K562 (cell line): ENCODE measurements around the gene FRMPD2. TPM values are rescaled to one million over a fixed set of nuclear protein-coding genes. Genes with fewer than 3 reads are reported as not detected.

Experiments used
- BRCA1 ChIP-seq, 2 experiments: fragments of 450-650 bp in 1 of 2; sonication (generic) in 1 of 2; formaldehyde crosslinking in 1 of 2; IDR thresholded peaks; 2 replicates each; pipeline versions ENCODE4 v1.5.0 to v1.6.1; 2017 to 2020; ENCODE audit warnings: mild to moderate bottlenecking in 1 of 2, missing genetic modification reagents in 1 of 2
- CHD1 ChIP-seq: fragments of 200-600 bp; sonication (generic); IDR thresholded peaks from one replicate; pipeline ENCODE4 v1.6.1; 2012; ENCODE audit warnings: mild to moderate bottlenecking, moderate library complexity, low read length, inconsistent platforms
- ETV1 ChIP-seq: fragments of 450-650 bp; conservative IDR thresholded peaks from 2 replicates; pipeline ENCODE4 v1.6.1; 2016; ENCODE audit warnings: missing genetic modification characterization, control low read depth, low read depth, missing compliant biosample characterization
- PRMT5 ChIP-seq: sonication (generic); formaldehyde crosslinking; IDR thresholded peaks from 2 replicates; pipeline ENCODE4 v1.5.0; 2020; ENCODE audit warnings: missing genetic modification reagents
- PTRF ChIP-seq: fragments of 450-650 bp; IDR thresholded peaks from 2 replicates; pipeline ENCODE4 v1.6.1; 2016; ENCODE audit warnings: mild to moderate bottlenecking, missing genetic modification characterization, missing compliant biosample characterization
- RBM14 ChIP-seq: fragments of 200-400 bp; formaldehyde crosslinking; IDR thresholded peaks from 2 replicates; pipeline ENCODE4 v1.6.1; 2018; ENCODE audit warnings: low read depth, mild to moderate bottlenecking, low read length, moderate library complexity, borderline replicate concordance; ENCODE audit not compliant: insufficient read depth
- TAF7 ChIP-seq: fragments of 450-650 bp; IDR thresholded peaks from 2 replicates; pipeline ENCODE4 v1.6.1; 2016; ENCODE audit warnings: missing genetic modification characterization, missing compliant biosample characterization
- TAL1 ChIP-seq: fragments of 450-650 bp; IDR thresholded peaks from 2 replicates; pipeline ENCODE4 v1.6.1; 2016; ENCODE audit warnings: mild to moderate bottlenecking
- YY1 ChIP-seq, 3 experiments: IDR thresholded peaks; 2 replicates each; pipeline ENCODE4 v1.6.1; 2011; ENCODE audit warnings: low read length in 2 of 3, mild to moderate bottlenecking in 2 of 3, moderate library complexity in 2 of 3, borderline replicate concordance in 1 of 3, control low read depth in 1 of 3, low read depth in 1 of 3; ENCODE audit not compliant: insufficient read depth in 3 of 3, insufficient replicate concordance in 2 of 3, control insufficient read depth in 1 of 3, insufficient read length in 1 of 3; ENCODE audit errors: extremely low read depth in 1 of 3
- ZBTB17 ChIP-seq: fragments of 450-650 bp; formaldehyde crosslinking; IDR thresholded peaks from 2 replicates; pipeline ENCODE4 v1.4.0; 2020; ENCODE audit warnings: mild to moderate bottlenecking
- ZNF75A ChIP-seq: fragments of 450-650 bp; formaldehyde crosslinking; IDR thresholded peaks from 2 replicates; pipeline ENCODE4 v1.4.0; 2020; ENCODE audit warnings: mild to moderate bottlenecking
- polyA plus RNA-seq, 8 experiments: library from polyadenylated mRNA; depleted of rRNA in 4 of 8; stranded (reverse) in 5 of 8; unstranded in 3 of 8; fragments of >200 nt; fragmentation: Nextera tagmentation in 2 of 8; fragmentation: Illumina TruSeq in 1 of 8; extraction: Ambion mirVana in 2 of 8; extraction: Trizol in 1 of 8; gene quantifications; 2 replicates each; pipeline versions ENCODE4 v1.2.1 to v1.2.3, GENCODE V29; 2011 to 2014; ENCODE audit warnings: inconsistent platforms in 1 of 8, missing spikeins in 1 of 8
- total RNA-seq, 7 experiments: library from RNA; depleted of rRNA in 6 of 7; stranded (reverse); fragments of >200 nt in 6 of 7; fragmentation: Illumina TruSeq in 2 of 7; extraction: Trizol in 2 of 7; gene quantifications; 2 replicates each; pipeline versions ENCODE4 v1.2.1 to v1.2.3, GENCODE V29; 2011 to 2021; ENCODE audit warnings: low replicate concordance in 1 of 7
- TF ChIP-seq, protein P1 (sequence below), 2 experiments: fragments of 450-650 bp in 1 of 2; sonication (generic) in 1 of 2; formaldehyde crosslinking; conservative IDR thresholded peaks; 2 replicates each; pipeline versions ENCODE4 v1.4.0 to v1.8.1; 2020 to 2022; ENCODE audit warnings: mild to moderate bottlenecking in 1 of 2, missing genetic modification reagents in 1 of 2
- TF ChIP-seq, protein P2 (sequence below): sonication (generic); formaldehyde crosslinking; IDR thresholded peaks from 2 replicates; pipeline ENCODE4 v1.8.1; 2023; ENCODE audit warnings: missing genetic modification reagents, mild to moderate bottlenecking, borderline replicate concordance
- TF ChIP-seq, protein P3 (sequence below): fragments of 250-450 bp; sonication (Bioruptor Pico); IDR thresholded peaks from 2 replicates; pipeline ENCODE4 v1.9.0; 2021; ENCODE audit warnings: mild to moderate bottlenecking, inconsistent platforms
- TF ChIP-seq, protein P4 (sequence below): fragments of 450-650 bp; IDR thresholded peaks from 2 replicates; pipeline ENCODE4 v1.7.1; 2018; ENCODE audit warnings: mild to moderate bottlenecking, low read depth; ENCODE audit not compliant: partially characterized antibody

The FRMPD2 gene
- total and polyA plus RNA-seq, 9 of the 15 experiments (the other 6 are each of a cell fraction or from before 2014, with no cell fraction given), result 0.12 to 0.95 (median 0.33) TPM

DNA sequence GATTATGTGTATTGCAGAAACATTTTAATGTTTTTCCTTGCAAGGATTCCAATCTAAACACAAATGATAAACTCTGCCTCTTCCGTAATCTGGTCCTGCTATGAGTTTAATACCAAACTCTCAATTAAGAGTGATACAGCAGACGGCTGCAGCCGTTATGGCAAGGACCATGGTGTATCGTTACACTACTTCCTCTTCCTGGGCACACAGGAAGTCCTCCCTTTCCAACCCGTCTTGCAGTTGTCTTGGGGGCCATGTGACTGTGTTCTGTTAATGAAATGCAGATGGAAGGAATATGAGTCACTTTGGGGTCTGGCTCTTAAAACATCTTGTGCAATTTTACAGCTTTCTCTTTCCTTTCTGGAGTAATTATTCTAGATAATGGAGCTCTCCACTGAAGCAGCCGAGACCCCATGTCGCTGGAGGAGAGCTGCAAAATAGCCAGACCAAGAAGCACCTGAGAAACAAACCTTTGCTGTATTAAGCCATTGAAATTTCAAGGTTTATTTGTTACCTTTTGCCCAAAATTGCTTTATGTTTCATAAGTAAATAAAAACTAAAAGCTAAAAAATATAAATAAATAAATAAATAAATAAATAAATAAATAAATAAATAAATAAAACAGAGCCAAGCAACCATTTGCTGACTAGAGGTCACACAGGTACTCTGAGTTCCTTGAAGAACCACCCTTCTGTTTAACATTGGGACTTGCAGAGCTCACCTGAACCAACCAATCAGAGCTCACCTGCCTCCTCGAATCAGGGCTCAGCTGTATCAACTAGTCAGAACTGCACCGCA is 74.7 kb downstream of the FRMPD2 start (continued):
- TF ChIP-seq, protein P1, sequence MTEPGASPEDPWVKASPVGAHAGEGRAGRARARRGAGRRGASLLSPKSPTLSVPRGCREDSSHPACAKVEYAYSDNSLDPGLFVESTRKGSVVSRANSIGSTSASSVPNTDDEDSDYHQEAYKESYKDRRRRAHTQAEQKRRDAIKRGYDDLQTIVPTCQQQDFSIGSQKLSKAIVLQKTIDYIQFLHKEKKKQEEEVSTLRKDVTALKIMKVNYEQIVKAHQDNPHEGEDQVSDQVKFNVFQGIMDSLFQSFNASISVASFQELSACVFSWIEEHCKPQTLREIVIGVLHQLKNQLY (CRISPR knock-in tag; conservative IDR thresholded peaks at IDR 0.05), result no peak
- no peak for TF ChIP-seq TAL1
- no peak for TF ChIP-seq ZNF75A (CRISPR knock-in tag)
- TF ChIP-seq, protein P2, sequence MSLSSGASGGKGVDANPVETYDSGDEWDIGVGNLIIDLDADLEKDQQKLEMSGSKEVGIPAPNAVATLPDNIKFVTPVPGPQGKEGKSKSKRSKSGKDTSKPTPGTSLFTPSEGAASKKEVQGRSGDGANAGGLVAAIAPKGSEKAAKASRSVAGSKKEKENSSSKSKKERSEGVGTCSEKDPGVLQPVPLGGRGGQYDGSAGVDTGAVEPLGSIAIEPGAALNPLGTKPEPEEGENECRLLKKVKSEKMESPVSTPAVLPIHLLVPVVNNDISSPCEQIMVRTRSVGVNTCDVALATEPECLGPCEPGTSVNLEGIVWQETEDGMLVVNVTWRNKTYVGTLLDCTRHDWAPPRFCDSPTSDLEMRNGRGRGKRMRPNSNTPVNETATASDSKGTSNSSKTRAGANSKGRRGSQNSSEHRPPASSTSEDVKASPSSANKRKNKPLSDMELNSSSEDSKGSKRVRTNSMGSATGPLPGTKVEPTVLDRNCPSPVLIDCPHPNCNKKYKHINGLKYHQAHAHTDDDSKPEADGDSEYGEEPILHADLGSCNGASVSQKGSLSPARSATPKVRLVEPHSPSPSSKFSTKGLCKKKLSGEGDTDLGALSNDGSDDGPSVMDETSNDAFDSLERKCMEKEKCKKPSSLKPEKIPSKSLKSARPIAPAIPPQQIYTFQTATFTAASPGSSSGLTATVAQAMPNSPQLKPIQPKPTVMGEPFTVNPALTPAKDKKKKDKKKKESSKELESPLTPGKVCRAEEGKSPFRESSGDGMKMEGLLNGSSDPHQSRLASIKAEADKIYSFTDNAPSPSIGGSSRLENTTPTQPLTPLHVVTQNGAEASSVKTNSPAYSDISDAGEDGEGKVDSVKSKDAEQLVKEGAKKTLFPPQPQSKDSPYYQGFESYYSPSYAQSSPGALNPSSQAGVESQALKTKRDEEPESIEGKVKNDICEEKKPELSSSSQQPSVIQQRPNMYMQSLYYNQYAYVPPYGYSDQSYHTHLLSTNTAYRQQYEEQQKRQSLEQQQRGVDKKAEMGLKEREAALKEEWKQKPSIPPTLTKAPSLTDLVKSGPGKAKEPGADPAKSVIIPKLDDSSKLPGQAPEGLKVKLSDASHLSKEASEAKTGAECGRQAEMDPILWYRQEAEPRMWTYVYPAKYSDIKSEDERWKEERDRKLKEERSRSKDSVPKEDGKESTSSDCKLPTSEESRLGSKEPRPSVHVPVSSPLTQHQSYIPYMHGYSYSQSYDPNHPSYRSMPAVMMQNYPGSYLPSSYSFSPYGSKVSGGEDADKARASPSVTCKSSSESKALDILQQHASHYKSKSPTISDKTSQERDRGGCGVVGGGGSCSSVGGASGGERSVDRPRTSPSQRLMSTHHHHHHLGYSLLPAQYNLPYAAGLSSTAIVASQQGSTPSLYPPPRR (CRISPR knock-in tag), result no peak
- no peak for TF ChIP-seq PTRF (tag)
- TF ChIP-seq, protein P3, sequence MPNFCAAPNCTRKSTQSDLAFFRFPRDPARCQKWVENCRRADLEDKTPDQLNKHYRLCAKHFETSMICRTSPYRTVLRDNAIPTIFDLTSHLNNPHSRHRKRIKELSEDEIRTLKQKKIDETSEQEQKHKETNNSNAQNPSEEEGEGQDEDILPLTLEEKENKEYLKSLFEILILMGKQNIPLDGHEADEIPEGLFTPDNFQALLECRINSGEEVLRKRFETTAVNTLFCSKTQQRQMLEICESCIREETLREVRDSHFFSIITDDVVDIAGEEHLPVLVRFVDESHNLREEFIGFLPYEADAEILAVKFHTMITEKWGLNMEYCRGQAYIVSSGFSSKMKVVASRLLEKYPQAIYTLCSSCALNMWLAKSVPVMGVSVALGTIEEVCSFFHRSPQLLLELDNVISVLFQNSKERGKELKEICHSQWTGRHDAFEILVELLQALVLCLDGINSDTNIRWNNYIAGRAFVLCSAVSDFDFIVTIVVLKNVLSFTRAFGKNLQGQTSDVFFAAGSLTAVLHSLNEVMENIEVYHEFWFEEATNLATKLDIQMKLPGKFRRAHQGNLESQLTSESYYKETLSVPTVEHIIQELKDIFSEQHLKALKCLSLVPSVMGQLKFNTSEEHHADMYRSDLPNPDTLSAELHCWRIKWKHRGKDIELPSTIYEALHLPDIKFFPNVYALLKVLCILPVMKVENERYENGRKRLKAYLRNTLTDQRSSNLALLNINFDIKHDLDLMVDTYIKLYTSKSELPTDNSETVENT (CRISPR knock-in tag), result no peak
- TF ChIP-seq TAF7 (tag), result no peak
- TF ChIP-seq ZBTB17 (CRISPR knock-in tag), result no peak
- no peak for TF ChIP-seq RBM14
- no peak for TF ChIP-seq BRCA1 (IDR thresholded peaks at IDR 0.05)
- no peak for TF ChIP-seq BRCA1 (CRISPR knock-in tag; IDR thresholded peaks at IDR 0.05)
- TF ChIP-seq YY1 (IDR thresholded peaks at IDR 0.05; ENCODE audit: borderline replicate concordance in 1 of 3, control insufficient read depth in 1 of 3, extremely low read depth in 1 of 3, insufficient read depth in 3 of 3, insufficient read length in 1 of 3, insufficient replicate concordance in 2 of 3, low read depth in 1 of 3, low read length in 2 of 3), result no peak
- no peak for TF ChIP-seq PRMT5
- peak; percentile 20; the same call in 1 of the 2 replicates for TF ChIP-seq ETV1 (tag)
- TF ChIP-seq CHD1, result no peak
- TF ChIP-seq, protein P4, sequence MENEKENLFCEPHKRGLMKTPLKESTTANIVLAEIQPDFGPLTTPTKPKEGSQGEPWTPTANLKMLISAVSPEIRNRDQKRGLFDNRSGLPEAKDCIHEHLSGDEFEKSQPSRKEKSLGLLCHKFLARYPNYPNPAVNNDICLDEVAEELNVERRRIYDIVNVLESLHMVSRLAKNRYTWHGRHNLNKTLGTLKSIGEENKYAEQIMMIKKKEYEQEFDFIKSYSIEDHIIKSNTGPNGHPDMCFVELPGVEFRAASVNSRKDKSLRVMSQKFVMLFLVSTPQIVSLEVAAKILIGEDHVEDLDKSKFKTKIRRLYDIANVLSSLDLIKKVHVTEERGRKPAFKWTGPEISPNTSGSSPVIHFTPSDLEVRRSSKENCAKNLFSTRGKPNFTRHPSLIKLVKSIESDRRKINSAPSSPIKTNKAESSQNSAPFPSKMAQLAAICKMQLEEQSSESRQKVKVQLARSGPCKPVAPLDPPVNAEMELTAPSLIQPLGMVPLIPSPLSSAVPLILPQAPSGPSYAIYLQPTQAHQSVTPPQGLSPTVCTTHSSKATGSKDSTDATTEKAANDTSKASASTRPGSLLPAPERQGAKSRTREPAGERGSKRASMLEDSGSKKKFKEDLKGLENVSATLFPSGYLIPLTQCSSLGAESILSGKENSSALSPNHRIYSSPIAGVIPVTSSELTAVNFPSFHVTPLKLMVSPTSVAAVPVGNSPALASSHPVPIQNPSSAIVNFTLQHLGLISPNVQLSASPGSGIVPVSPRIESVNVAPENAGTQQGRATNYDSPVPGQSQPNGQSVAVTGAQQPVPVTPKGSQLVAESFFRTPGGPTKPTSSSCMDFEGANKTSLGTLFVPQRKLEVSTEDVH, result no peak
